K562 (cell line): ENCODE results near the gene CCL16. TPM values are rescaled to one million over a fixed set of nuclear protein-coding genes. Genes with fewer than 3 reads are reported as not detected.

Experiments
- CTCF ChIP-seq, 3 experiments: IDR thresholded peaks in 2 of 3; conservative IDR thresholded peaks in 1 of 3; 2 replicates each; pipeline ENCODE4 v1.5.1; 2011 to 2012; ENCODE audit warnings: low read length in 3 of 3, mild to moderate bottlenecking in 3 of 3, control low read depth in 2 of 3, improper control_type of control experiment in 1 of 3, inconsistent platforms in 1 of 3, low read depth in 1 of 3, mixed read lengths in 1 of 3, moderate library complexity in 1 of 3; ENCODE audit not compliant: insufficient read depth in 2 of 3
- POLR3A ChIP-seq: IDR thresholded peaks from 2 replicates; pipeline ENCODE4 v1.6.1; 2011; ENCODE audit warnings: borderline replicate concordance, mild to moderate bottlenecking, moderate library complexity; ENCODE audit not compliant: insufficient read length, insufficient read depth; ENCODE audit errors: extremely low read depth
- REST ChIP-seq, 2 experiments: fragments of 450-650 bp; formaldehyde crosslinking in 1 of 2; IDR thresholded peaks; 2 replicates each; pipeline versions ENCODE4 v1.4.0 to v1.6.1; 2014 to 2020; ENCODE audit warnings: mild to moderate bottlenecking in 2 of 2, borderline replicate concordance in 1 of 2, low read depth in 1 of 2
- SMC3 ChIP-seq: conservative IDR thresholded peaks from 2 replicates; pipeline ENCODE4 v1.6.1; 2011; ENCODE audit warnings: low read depth, low read length, improper control_type of control experiment; ENCODE audit not compliant: insufficient read depth
- ZKSCAN3 ChIP-seq: fragments of 250-450 bp; sonication (Bioruptor Pico); IDR thresholded peaks from 2 replicates; pipeline ENCODE4 v1.4.0; 2020
- polyA plus RNA-seq, 8 experiments: library from polyadenylated mRNA; depleted of rRNA in 4 of 8; stranded (reverse) in 5 of 8; unstranded in 3 of 8; fragments of >200 nt; fragmentation: Nextera tagmentation in 2 of 8; fragmentation: Illumina TruSeq in 1 of 8; extraction: Ambion mirVana in 2 of 8; extraction: Trizol in 1 of 8; gene quantifications; 2 replicates each; pipeline versions ENCODE4 v1.2.1 to v1.2.3, GENCODE V29; 2011 to 2014; ENCODE audit warnings: inconsistent platforms in 1 of 8, missing spikeins in 1 of 8
- total RNA-seq, 7 experiments: library from RNA; depleted of rRNA in 6 of 7; stranded (reverse); fragments of >200 nt in 6 of 7; fragmentation: Illumina TruSeq in 2 of 7; extraction: Trizol in 2 of 7; gene quantifications; 2 replicates each; pipeline versions ENCODE4 v1.2.1 to v1.2.3, GENCODE V29; 2011 to 2021; ENCODE audit warnings: low replicate concordance in 1 of 7

CCL16 gene
- total and polyA plus RNA-seq, 9 of the 15 experiments (the other 6 are each of a cell fraction or from before 2014, with no cell fraction given) = not detected

- TF ChIP-seq REST (IDR thresholded peaks at IDR 0.05; ENCODE audit: borderline replicate concordance) = peak; percentile 74
- no peak for TF ChIP-seq REST (CRISPR knock-in tag; IDR thresholded peaks at IDR 0.05; ENCODE audit: low read depth)
- TF ChIP-seq CTCF (IDR thresholded peaks at IDR 0.05 in 2 of 3, conservative IDR thresholded peaks at IDR 0.05 in 1 of 3; ENCODE audit: insufficient read depth in 2 of 3, low read depth in 1 of 3, low read length in 3 of 3) = peak; percentile 81 to 95 (median 86)
- TF ChIP-seq POLR3A = no peak
- peak; percentile 96 for TF ChIP-seq ZKSCAN3 (CRISPR knock-in tag)
- peak; percentile 82 for TF ChIP-seq SMC3
These were observed 11.5 kb downstream of the CCL16 start (continued) for GRCh38 chr17:35969558-35970380.
